GM21390 (cell line): ENCODE results near the gene B3GALNT1.
A peak's percentile ranks its signal among the peaks of the same experiment; 100 is the strongest.

Source experiments
- ATAC-seq: cut with Tn5 transposase; IDR thresholded peaks from one replicate; pipeline ENCODE4 v1.9.1; 2021; ENCODE audit not compliant: unreplicated experiment

The B3GALNT1 gene

DNA sequence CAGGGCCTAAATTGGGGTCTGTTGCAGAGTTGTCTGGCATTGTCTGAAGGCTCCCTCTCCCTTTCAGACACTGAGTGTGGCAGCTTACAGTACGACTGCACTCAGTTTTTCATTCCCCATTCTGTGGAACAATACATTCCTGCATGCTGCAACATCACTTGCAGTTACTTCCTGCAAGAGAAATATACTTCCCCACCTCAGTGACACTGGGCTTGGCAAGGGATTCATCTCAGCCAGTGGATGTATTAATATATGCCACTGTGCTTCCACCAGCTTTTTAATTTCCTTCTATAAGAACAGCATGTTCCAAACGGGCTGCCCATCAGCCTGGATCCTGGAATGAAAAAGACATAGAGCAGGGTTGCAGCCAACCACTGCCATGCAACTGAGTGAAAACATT is 23.1 kb downstream of the B3GALNT1 start:
- ATAC-seq, result peak; percentile 25

GRCh38 chr3:161081633-161082032 is 23.5 kb downstream of the B3GALNT1 start:
- peak; percentile 86 for ATAC-seq

- no peak for ATAC-seq
Measured at GRCh38 chr3:161073181-161073580, 32.0 kb downstream of the B3GALNT1 start.

- no peak for ATAC-seq
Measured at GRCh38 chr3:161072751-161073150, 32.4 kb downstream of the B3GALNT1 start.

GRCh38 chr3:161072211-161072621 is 32.9 kb downstream of the B3GALNT1 start:
- ATAC-seq, result no peak

DNA sequence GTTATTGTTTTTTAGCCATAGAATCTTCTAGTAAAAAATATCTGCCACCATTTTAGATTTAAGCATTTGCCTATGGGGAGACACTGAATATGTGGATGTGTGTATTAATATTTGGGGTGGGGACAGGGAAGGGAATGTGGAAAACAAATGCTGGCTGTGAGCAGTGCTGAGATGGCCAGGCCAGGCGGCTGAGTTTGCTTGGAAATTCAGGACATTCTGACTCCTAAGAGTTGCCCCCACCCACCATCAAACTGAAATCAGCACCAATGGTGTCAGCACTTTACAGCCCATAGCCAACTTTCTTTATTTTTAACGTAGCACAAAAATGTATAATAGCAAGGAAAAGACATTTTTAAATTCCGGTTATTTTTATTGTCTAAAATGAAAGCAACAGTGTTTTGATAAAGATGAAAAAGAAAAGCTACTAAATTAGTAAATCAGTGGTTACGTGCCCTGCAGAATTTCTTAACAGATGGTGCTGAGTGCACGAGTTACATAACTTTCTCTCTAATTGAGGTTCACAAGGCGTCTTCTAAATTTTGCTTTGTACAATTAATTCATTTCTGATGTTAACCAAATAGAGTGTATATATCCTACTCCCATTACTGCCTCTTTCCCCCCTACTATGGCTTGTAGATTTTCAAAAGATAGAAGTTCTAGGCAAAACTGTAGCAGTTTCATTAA is 34.0 kb downstream of the B3GALNT1 start:
- ATAC-seq, result no peak

DNA sequence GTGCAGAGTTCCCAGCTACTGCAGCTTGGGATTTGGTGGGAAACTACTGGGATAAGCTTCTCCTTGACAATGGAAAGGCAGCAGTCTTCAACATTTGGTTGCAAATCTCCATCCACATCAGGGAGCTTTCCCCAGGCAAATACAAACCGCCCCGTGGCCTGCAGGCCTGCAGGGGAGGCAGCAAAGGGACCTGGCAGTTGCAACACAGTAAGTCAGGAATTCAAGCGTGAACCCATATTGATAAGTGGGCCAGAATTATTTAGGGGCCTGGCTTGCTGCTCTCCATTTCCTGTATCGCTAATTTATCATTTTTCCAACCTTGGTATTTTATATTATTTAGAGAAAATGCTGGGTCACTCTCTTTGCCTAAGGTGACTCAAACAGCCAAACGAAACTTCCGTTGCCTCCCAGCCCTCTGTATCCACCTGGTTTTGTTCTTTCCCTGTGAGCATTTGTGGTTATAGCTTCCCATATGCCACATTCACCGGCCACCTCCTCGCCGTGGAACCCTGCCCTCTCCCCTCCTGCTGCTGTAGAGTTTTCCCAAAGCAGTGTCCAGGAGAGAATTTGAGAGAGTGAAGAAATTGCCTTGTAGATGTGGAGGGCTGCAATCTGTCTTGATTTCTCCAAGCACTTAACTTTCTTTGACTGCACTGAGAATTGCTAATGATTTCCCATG is 34.8 kb downstream of the B3GALNT1 start:
- no peak for ATAC-seq

DNA sequence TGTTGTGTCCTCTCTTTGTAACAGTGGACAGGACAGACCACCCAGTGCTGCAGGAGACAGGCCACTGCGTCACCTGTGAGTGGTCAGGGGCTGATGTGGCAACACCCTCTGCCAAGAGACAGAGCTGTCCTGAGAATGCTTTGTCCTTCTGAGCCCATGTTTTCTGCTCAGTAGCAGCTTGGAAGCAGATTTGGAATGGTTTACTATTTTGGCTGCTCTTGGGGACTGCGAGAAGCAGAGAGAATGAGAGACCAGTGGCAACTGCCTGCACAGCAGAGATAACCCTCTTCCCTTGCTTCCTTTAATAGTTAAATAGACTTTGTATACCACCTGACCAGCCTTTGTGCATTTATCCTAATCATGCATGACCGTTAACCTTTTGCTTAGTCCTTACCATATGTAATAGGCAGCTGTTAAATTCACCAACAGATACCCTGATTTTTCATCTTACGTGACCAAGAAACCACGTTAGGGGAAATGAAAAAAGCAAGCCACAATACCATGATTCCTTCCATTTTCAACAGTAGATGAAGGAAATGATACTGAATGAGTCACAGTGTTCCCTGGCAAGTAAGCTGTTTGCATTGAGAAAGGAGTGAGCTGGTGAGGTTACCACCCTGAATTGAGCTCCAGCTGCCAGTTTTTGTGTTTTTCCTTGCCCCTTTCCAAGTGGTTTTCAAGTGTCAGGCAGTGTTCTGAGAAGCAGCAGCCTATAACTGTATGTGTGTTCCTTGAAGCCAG is 35.5 kb downstream of the B3GALNT1 start:
- ATAC-seq, result peak; percentile 96

DNA sequence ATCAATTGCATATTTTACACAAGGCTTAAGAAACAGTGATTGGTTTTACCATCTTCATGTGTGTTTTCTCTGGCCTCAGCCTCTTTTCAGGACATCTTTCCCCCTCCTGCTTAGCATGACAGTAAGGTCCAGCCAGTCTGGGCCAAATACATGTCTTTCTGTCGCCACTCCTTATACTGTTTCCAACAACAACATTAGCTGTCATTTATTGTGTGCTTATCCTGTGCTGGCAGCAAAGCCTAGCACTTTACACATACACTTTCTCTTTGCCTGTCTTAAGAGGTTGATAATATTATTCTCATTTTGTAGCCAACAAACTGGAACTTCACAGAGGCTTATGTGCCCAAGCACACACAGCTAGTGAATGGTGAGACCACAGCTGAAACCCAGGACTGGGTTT is 37.8 kb downstream of the B3GALNT1 start:
- ATAC-seq, result peak; percentile 24

DNA sequence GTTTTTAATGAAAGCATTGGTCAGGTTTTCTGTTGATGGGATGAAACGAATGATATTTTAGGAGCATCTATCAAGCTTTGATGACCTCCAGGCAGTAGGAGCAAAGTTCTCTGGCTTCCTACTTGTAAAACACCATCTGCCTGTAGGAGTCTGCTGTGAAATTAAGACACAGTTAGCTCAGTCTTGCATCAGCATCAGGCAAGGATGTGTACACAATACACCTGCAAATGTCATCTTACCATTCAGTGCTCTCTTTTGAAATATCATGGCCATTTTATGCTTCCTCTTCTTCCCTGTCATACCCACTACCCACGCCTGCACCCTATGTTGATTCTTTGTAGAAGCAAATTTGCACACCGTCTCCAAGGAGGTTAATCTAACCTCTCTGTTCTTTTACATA is 38.2 kb downstream of the B3GALNT1 start:
- ATAC-seq, result no peak

GRCh38 chr3:161064413-161064812 is 40.7 kb downstream of the B3GALNT1 start:
- no peak for ATAC-seq

DNA sequence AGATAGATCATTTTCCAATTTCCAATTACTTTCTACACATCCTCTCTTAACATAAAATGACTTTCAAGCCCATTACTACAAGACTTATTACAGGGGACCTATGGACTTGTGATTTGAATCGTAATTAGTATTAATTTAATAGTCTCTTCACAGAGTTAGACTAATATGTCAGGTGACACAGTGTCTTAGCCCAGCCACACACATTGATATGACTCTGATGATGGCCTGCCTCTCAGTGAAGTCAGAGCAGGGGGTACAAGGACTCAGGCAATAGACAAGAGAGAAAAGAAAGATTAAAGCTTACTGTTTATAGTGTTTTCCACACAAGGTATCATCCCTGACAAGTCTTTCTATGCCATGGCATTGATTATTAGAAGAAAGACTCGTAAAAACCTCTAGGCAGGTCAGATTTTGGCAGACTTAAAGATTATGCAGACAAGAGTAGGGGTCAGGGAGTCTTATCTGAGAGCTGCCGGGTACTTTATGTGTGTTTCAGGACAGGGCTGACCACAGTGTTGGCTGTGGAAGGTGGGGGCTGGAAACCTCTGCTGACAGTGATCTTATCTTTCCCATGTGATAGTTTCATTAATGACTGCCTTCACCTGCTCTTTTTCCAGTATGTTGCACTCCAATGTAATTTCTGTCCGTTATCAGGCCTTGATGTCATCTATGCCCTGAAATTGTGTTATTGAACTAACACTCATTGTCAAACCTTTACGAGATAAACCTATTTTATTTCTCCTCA is 50.1 kb downstream of the B3GALNT1 start:
- no peak for ATAC-seq

DNA sequence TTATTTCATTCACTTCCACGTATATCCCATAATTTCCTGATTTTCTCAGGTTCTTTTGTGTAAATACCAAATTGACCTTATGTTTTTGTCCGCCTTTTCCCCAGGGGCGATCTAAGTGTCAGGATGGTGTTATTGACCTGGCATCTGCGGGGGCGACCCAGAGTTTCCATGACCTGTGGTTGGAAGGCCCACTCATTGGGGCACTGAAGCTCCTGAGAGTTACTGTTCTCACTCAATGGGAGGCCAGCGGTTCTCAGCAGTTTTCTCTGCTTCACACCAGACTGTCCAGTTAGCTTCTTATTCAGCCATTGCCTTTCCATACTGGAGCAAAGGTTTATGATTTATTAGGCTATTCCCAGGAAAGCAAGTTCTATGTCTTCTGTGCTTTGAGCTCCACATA is 53.3 kb downstream of the B3GALNT1 start:
- no peak for ATAC-seq

GRCh38 chr3:161050935-161051334 is 54.2 kb downstream of the B3GALNT1 start:
- no peak for ATAC-seq

DNA sequence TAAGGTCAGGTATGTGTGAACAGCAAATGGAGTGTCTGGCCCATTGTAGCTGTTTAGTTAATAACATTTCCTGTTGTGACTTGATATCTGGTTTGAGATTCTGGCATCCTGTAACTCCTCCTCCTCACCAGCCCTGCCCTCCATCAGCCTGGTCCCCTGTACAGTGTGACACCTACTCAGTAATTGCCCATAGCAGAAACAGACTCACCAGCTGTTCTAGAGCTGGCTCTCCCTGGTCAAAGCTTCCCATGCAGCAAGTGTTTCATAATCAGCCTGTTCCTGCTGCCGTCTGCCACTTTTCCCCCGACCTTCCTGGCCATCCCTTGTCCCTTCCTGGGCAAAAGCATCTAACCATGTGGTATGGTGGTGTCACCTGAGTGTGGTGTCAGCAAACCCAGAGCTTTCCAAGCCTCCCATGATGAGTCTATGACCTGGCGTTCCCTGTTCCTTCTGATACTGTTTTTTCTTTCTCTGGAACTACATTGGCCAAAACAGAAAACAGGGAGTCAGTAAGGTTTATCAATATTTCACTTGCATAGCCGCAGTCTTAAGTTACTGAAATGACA is 55.4 kb downstream of the B3GALNT1 start:
- ATAC-seq, result no peak

DNA sequence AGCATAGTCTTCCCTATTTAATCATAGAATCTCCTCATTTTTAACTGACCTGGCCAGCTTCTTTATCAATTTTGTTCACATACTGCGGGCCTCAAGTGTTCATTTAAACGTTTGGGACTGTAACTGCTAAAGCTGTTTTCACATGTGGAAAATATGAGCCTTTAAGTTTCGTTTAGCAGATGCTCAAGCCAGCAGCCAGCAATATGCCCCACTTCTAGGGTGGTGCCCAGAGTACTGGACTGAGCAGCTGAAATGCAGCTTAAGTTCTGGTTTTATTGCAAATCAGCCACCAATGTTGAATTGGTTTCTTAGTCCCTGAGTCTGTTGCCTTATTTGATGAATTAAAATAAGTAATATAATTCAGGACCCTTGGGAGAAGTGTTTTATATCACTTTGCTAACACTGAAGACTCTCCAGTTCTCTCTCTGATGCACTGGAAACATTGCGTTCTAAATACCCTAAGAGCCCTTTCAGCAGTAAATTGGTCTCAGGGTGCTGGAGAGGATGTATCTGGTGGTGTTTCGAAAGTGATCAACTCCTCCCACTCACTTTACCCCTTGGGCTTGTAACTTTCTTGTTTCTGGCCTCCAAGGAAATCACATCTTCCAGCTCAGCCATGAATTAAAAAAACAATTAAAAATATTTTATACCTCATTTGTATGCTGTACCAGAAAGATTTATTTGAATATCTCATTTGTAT is 61.7 kb downstream of the B3GALNT1 start:
- peak; percentile 87 for ATAC-seq

DNA sequence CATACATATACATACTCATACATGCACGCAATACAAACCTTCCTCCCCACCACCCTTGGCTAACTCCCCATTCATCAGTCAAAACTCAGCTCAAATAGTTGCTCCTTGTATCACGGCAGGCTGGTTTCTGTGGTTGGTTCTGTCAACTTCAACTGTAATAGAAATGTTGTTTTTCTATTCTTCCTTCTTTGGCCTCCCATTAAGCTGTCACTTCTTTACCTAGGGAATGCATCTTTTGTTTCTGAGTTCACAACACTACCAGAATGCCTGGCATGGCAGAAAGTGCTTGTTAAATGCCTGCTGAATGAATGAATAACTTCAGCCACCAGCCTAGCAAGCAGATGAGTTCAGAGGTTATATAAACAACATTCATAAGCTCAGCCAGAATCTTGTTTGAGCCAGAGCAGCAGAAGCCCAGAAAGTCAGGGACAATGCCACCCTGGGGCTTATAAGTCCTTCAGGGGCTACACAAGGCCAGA is 63.1 kb downstream of the B3GALNT1 start:
- peak; percentile 52 for ATAC-seq

DNA sequence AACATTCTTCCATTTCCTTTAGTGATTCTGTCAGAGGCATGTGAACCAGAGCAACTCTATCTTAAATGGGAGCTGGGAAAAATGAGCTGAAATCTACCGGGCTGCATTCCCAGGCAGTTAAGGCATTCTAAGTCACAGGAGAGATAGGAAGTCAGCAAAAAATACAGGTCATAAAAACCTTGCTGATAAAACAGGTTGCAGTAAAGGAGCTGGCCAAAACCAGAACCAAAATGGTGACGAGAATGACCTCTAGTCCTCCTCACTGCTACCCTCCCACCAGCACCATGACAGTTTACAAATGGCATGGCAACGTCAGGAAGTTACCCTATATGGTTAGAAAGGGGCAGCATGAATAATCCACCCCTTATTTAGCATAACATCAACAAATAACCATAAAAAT is 66.4 kb downstream of the B3GALNT1 start:
- ATAC-seq, result no peak

- no peak for ATAC-seq
Measured at GRCh38 chr3:161035711-161036110, 69.4 kb downstream of the B3GALNT1 start.

DNA sequence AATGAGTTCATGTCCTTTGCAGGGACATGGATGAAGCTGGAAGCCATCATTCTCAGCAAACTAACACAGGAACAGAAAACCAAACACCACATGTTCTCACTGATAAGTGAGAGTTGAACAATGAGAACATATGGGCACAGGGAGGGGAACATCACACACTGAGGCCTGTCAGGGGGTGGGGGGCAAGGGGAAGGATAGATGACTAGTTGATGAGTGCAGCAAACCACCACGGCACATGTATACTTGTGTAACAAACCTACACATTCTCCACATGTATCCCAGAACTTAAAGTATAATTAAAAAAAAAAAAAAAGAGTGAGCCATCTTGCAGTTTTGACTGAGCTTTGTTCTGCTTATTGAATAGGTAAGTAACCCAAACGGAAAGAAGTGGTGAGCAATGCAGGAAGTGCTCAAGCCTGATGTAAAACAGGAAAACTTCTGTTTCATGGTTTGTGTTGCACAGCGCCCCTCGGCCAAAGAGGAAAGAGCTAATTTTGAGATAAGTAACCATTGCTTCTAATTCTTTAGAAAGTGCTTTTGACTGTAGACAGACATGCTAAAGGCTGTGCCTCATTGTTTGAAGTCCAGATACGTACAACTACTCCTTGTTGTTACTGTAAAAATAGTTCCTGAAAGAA is 70.1 kb downstream of the B3GALNT1 start:
- peak; percentile 87 for ATAC-seq
